Anterior cingulate cortex (tissue), 58 donors: ENCODE data around the gene UBLCP1.
"Not testable (repeated sequence)": the region's sequence is repeated elsewhere in the genome, so short reads cannot be mapped to it uniquely, and the experiment has no call there.

Experiments
- DNase-seq, 58 donors: peaks; one replicate each; lab custom pipeline; 2025; lab: John Stamatoyannopoulos, UW

The UBLCP1 gene, protein sequence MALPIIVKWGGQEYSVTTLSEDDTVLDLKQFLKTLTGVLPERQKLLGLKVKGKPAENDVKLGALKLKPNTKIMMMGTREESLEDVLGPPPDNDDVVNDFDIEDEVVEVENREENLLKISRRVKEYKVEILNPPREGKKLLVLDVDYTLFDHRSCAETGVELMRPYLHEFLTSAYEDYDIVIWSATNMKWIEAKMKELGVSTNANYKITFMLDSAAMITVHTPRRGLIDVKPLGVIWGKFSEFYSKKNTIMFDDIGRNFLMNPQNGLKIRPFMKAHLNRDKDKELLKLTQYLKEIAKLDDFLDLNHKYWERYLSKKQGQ

DNA sequence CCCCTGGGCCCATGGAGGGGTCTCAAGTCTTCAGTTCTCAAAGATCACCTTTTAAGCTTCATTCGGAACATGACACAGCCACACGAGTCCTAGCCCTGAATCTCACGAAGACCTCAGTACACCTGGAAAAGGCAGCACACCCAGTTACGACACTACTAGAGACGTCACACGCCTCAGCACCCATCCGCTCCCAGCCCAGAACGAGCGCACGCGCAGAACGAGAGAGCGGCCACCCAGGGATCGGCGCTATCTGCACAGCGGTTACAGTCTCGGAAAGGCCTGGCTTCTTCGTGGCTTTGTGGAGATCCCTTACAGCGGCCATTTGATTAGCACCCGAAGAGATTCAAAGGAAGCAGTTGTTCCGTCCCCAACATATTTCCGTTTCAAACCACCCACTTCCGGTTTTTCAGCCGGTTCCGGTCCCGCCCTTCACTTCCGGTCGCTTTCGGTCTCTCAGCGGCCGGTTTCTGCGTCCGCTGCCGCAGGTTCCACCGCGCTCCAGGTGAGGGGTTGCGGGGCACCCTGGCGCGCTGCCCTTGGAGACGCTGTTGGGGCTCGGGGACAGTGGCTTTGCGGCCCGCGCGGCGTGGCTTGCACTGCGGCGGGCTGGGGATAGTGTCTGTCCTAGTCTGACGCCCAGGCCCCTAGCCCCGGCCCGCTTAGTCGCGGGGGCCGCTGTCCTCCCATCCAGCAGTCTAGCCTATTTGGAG is at the start of gene UBLCP1:
TSS of gene UBLCP1 (plus strand) at position 432 of the 710 bp plus-strand sequence. CDS start 5,626 bp downstream, outside the sequence.
- DNase-seq, result peak in 57 of 58 donors; percentile 48 to 93 (median 72)

DNA sequence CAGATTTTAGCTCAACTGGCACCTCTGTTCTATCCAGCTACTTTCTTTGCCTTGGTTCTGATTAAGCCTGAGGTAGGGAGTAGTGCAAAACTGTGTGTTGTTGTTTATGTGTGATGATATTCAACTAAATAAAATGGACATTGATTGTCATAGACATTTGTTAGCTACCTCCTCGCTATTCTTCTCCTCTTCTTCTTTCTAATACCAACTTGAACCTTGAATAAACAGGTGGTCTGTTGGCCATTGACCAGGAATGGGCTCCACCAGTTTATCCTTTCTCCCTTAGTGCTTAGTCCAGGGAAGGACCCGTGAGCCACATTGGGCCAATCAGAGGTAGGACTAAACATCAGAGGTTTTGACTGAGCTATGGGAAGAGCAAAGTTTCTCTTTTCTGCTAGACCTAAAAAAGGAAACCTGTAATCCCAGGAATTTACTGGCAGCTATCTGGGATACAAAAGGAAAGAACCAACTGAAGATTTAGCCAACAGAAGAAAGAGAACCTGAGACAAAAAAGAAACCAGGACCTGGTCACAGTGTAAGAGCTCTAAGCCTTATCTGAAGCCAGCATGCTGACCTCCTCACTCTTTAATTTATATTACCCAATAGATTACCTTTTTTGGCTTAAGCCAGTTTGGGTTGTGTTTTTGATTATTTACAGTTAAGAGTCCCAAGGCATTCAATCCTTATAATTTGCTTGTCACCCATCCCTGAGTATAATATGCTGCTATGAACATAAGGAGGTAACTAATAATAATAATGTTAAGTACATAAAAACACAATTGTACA is 48.4 kb upstream of the UBLCP1 start:
- DNase-seq, result no peak

DNA sequence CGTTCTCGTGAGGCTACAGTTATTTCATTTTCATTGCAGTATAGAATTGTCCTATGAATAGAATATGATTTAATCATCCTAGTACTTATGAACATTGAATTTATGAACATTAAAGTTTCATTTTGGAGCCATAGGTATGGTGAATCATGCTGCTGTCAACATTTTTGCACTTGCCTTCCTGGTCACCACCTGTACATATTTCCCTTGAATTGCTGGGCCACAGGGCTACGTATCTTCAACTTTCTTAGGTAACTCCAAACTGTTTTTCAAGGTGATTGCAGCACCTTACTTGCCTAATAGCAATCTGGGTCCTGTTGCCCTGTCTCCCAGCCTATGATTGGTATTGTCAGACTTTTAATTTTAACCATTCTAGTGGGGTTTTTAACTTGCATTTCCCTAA is 47.2 kb upstream of the UBLCP1 start:
- no peak for DNase-seq

DNA sequence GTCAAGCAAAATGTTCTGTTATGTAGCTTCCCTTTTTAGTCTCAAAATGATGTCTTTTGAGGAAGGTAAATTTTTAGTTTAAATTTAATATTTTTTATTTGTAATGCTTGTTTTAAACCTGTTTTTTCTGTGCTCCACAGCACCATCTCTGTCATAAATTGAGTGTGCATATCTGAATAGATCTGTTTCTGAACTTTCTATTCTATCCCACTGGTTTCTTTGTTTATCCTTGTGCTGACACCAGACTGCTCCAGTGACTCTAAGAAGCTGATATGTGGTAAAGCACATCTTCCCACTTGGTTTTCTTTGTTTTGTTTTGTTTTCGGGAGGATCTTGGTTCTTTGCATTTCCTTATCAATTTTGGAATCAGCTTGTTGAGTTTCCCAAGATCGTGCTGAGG is 46.6 kb upstream of the UBLCP1 start:
- DNase-seq, result no peak

DNA sequence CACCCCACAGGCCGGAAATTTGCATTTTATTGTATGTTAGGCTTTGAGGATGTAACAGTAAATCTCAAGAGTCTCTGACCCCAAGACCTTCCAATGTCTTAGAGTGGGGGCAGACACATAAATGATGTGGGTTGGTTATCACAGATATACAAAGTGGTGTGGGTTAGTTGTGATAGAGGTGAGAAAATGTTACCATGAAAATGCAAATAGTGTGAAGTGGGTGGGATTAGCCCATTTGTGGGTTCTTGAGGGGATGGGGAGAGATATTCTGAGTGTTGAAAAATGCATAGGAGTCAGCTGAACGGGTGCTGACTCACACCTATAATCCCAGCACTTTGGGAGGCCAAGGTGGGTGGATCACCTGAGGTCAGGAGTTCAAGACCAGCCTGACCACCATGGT is 45.9 kb upstream of the UBLCP1 start:
- no peak for DNase-seq

DNA sequence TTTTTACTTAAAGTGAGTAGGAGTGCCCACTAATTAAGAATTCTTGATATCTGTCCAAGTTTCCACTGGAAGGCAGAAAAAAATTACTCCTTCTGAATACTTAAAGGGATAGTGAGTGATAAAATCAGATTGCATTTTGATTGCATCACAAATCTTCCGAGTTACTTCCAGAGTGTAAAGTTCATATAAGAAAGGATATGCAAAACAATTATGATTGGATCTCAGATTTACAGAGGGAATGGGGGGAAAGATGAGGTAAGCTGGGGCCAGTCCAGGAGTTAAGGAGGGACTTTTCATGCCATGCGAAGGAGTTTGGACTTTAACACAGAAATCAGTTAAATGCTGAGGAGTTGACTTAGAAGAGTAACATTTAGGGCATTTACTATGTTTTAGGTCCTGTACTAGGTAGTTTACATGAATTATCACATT is 44.5 kb upstream of the UBLCP1 start:
- no peak for DNase-seq

DNA sequence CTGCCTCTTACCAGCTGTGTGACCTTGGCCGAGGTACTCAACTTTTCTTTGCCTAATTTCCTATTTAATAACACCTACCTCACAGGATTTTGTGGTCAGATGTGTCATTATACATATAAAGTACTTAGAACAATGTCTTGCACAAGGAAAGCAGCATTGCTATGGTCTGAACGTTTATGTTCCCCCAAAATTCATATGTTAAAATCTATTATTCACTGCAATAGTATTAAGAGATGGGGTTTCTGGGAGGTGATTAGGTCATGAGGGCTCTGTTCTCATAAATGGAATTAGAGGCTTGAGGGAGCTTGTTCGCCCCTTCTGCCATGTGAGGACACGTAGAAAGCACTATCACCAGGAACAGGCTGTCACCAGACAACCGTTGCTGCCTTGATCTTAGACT is 42.9 kb upstream of the UBLCP1 start:
- no peak for DNase-seq

DNA sequence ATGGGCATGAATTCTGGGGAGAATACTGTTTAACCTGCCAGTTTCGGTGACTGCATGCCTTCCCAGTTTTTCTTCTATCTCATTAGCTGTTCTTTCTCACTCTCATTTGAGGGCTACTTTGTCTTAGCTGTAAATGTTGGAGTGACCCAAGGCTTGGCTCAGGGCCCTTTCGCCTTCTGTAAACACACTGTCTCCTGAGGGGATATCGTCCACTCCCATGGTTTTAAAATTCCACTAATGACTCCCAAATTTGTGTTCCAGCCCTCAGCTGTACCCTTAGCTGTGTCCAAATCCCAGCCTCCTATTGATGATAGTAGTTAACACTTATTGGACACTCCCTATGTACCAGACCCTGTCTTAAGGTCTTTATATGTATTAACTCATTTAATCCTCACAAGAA is 39.6 kb upstream of the UBLCP1 start:
- no peak for DNase-seq

DNA sequence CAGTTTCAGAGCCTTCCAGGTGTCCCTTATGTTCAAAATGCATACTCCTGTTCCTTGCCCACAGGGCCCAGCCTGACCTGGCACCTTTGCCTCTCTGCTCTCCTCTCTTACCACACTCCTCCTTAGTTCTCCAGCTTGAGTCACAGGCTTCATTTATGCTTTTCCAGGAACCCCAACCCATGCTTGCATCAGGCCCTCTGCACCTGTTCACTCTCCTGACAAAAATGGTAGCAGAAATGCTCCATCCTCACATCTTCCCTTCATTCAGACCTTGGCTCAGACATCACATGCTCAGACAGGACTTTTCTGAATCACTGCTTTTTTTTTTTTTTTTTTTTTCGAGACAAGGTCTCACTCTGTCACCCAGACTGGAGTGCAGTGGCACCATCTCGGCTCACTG is 38.6 kb upstream of the UBLCP1 start:
- no peak for DNase-seq

DNA sequence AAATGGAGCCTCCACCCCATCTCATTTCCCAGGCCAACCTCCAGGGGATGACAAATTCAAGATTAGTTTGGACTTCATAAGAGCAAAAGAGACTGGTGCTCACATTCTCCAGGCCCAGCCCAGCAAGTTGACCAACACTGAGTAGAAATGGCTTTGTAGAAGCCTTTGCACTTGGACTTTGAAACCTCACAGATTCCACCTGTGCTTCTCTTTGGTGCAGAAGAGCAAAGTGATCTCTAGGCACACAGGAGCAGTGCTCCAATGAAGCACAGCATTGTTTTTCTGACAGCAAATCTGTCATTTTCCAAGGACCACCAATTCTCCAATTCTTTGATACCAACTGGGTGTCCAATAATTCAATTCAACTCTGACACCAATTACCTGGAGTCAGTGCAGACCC is 36.6 kb upstream of the UBLCP1 start:
- no peak for DNase-seq

DNA sequence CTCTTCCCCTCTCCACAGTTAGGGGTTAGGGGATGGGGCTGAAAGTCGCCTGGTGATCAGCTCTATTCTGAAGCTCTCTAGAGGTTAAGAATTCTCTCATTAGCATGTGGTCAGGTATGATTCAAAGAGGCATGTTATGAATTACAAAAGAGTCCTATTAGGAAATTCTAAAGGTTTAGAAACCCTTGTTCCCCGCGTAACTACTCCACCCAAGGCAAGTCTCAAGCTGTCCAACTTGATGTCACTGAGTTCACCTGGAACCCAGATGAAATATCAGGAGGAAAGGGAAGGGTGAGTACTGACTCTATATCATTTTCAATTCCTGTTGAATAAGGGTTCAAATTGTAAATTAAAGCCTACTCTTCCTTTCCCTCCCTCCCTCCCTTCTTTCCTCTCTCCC is 35.6 kb upstream of the UBLCP1 start:
- no peak for DNase-seq

DNA sequence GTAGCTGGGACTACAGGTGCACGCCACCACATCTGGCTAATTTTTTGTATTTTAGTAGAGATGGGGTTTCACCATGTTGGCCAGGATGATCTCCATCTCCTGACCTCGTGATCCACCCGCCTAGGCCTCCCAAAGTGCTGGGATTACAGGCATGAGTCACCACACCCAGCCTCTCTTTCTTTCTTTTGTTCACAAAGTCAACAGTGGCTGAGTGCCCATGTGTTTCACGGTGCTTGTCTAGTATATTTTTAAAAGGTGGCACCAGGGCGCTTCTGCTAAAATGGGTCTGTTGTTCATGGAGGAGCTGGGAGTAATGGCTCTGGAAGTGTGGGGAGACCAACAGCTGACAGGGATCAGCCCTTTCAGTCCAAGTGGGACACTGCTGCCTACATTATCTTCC is 35.0 kb upstream of the UBLCP1 start:
- DNase-seq, result not testable (repeated sequence)

DNA sequence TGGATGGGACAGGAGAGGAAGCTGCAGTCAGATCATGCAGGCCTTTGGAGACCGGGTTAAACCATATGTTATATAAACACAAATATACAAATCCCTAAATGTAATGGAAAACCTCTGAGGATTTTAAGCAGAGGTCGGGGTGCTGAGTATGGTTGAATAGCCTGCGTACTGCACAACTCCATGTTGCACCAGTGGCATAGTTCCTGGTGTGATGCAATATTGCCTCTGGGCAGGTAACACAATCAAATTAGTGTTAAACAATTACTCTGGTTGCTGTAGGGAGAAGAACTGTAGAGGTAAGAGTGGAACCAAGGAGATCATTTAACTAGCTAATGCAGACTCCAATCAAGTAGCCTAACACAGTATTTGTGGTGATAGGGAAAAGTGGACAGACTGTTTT is 32.4 kb upstream of the UBLCP1 start:
- no peak for DNase-seq

DNA sequence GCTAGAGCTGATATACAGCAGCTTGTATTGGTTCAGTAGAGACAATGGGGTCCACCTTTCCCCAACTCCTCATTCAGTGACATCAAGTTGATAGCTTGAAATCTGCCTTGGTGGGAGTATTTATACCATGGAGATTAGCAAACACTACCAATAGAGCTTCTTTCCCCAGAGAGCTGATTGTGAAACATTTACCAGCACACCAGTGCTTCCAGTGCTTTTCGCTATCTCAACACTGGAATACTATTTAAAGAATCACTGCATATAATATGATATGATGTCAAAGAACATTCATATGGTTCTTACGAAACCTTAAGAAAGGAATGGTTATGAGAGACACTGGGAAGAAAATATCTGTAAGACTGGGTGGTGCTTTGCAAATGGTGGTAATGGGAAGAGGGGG is 31.9 kb upstream of the UBLCP1 start:
- DNase-seq, result no peak

DNA sequence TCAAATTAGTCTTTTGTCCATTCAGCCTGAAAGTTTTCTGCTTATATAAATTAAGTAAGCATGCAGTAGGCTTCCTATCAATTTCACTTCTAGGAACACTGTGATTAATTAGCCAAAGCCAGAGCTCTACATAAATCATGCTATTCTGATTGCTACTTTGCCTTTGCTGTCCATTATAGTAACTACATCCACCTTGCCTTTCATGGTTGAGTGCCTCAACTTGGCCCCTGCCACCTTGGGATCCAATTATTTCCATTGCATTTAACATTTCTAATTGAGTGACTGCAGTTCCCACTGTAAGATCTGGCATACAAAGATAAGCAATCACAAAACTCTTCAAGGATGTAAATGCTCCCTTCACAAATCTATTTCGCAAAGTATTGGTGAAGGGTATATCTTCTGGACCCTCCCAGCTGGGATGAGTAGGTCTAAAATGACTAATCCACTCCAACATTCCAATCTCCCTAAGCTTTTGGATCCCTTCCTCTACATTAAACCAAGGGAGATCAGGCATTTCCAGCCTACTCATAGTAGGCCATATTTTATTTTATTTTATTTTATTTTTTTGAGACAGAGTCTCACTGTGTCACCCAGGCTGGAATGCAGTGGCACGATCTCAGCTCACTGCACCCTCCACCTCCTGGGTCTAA is 27.1 kb upstream of the UBLCP1 start:
- not testable (repeated sequence) for DNase-seq

DNA sequence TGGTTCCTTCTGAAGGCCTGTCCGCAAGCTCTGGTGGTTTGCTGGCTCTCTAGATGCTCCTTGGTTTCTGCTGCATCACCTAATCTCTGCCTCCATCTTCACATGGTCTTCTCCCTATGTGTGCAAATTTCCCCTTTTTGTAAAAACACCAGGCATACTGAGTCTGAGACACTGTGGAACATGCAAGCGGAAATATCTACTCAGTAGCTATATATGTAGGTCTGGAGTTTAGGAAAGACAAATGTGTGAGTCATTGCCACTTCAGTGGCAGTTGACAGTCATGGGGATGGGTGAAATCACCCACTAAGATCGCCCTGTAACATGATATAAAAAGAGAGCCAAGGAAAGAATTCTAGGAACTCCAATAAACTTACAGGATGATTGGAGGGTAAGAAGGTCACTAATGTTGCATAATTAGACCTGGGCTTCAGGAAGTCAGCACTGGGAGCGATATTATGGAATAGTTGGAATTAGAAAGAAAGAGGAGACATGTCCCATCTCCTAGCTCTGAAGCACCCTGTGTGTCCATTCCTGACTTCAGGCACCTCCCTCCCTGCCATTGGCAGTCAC is 22.7 kb upstream of the UBLCP1 start:
- no peak for DNase-seq

DNA sequence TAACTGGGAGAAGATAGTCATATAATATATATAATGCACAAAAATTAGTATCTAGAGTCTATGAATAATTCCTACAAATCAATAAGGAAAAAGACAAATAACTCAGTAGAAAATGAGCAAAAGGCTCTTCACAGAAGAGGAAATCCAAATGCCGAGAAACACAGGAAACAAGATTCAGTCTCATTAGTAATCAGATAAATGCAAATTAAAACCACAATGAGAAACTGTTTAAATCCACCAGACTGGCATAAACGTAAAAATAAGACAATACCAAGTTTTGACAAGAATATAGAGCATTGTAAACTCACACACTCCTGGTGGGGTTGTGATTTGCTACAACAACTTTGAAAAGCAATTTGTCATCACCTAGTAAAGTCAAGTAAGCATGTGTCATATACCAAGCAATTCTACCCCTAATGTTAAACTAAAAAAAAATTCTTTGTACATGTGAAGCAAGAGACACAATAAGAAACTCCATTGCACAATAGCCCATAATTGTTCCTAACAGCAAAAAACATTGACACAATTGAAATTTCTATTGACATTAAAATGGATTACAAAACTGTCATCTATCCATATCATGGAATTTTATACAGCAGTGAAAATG is 21.0 kb upstream of the UBLCP1 start:
- no peak for DNase-seq

DNA sequence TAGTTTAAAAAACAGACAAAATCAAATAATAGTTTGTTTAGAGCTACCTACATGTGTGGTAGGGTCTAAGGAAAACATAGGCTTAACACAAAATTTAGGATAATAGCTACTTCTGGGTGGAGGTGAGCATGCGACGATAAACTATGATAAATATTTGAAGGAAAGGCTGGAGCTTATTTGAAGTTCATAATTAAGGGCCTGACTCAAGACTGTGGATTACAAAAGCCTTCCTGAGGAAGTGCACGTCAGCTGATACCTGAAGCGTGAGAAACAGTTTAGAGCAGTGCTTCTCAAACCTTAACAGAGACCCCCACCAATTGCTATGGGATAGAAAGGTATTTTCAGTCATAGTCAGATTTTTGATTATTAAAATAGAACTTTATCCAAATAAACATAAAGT is 20.4 kb upstream of the UBLCP1 start:
- no peak for DNase-seq

DNA sequence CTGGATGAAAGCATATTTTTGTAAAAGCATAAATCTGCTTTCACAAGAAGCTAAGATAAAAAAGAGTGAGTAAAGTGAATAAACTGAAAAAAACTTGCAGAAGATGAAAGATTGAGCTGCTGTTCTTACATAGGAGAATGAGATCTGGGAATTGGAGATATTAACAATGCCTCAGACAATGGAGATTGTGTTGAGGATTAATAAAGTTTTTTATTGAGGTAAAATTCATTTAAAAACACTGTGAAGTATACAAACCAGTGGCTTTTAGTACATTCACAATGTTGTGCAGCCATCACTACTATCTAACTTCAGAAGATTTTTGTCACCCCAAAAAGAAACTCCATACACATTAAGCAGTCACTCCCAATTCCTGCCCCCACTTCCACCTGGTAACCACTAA is 19.7 kb upstream of the UBLCP1 start:
- DNase-seq, result no peak

DNA sequence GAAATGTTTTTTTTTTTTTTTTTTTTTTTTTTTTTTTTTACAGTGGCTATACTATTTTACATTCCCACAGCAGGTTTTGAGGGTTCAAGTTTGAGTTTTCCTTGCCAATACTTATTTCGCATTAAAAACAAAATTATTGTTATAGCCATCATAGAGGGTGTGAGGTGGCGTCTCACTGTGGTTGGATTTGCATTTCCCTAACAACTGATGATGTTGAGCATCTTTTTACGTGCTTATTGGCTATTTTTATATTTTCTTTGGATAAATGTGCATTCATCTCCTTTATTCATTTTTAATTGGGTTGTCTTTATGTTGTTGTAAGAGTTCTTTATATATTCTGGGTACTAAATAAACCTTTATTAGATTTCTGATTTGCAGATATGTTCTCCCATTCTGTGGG is 18.9 kb upstream of the UBLCP1 start:
- DNase-seq, result no peak
